ENCODE results near the gene NSG1.

NSG1 gene

GRCh38 chr4:4433941-4434340 lies 47.0 kb downstream of the NSG1 start:
- Histone ChIP-seq H3K27ac (replicated peaks) (no peak overlapping the region), H3K27me3 (ENCODE audit: insufficient read depth, poor library complexity, severe bottlenecking) (no peaks in the 10 kb centered on the region), H3K4me3 (replicated peaks; ENCODE audit: insufficient read depth, low read length) (no peak overlapping the region)
- TF ChIP-seq REST (IDR thresholded peaks at IDR 0.05; ENCODE audit: insufficient replicate concordance, low read depth) (no peak), SPI1 (IDR thresholded peaks at IDR 0.05; ENCODE audit: borderline replicate concordance, low read depth) (no peak), GABPA (IDR thresholded peaks at IDR 0.05; ENCODE audit: low read depth) (no peak), CTCF (IDR thresholded peaks at IDR 0.05; ENCODE audit: insufficient read depth, low read length) (no peak)
- DNase-seq (ENCODE audit: low read depth in 1 of 2, low spot score in 1 of 2) = no peak

- Histone ChIP-seq H3K4me3 (replicated peaks; ENCODE audit: insufficient read depth, low read length) (no peak overlapping the region), H3K27ac (replicated peaks) (no peak overlapping the region), H3K27me3 (ENCODE audit: insufficient read depth, poor library complexity, severe bottlenecking) (no peaks in the 10 kb centered on the region)
- no peak for DNase-seq (ENCODE audit: low read depth in 1 of 2, low spot score in 1 of 2)
- no peak for TF ChIP-seq REST (IDR thresholded peaks at IDR 0.05; ENCODE audit: insufficient replicate concordance, low read depth)
- no peak for TF ChIP-seq GABPA (IDR thresholded peaks at IDR 0.05; ENCODE audit: low read depth)
- no peak for TF ChIP-seq POLR2AphosphoS5 (IDR thresholded peaks at IDR 0.05; ENCODE audit: low read depth)
- no peak for TF ChIP-seq CTCF (IDR thresholded peaks at IDR 0.05; ENCODE audit: insufficient read depth, low read length)
- TF ChIP-seq SPI1 (IDR thresholded peaks at IDR 0.05; ENCODE audit: borderline replicate concordance, low read depth) = no peak
These were observed 49.4 kb downstream of the NSG1 start for GRCh38 chr4:4436244-4436823.

GRCh38 chr4:4437798-4438470 lies 51.0 kb downstream of the NSG1 start:
- no peak overlapping the region for H3K4me3 ChIP-seq (replicated peaks; ENCODE audit: insufficient read depth, low read length)
- no peak overlapping the region for H3K27ac ChIP-seq (replicated peaks)
- DNase-seq (ENCODE audit: low read depth in 1 of 2, low spot score in 1 of 2) = no peak
- H3K27me3 ChIP-seq (ENCODE audit: insufficient read depth, poor library complexity, severe bottlenecking) = no peaks in the 10 kb centered on the region
- TF ChIP-seq REST (IDR thresholded peaks at IDR 0.05; ENCODE audit: insufficient replicate concordance, low read depth) = no peak
- TF ChIP-seq CTCF (IDR thresholded peaks at IDR 0.05; ENCODE audit: insufficient read depth, low read length) = no peak
- TF ChIP-seq POLR2AphosphoS5 (IDR thresholded peaks at IDR 0.05; ENCODE audit: low read depth) = no peak
- no peak for TF ChIP-seq SPI1 (IDR thresholded peaks at IDR 0.05; ENCODE audit: borderline replicate concordance, low read depth)
- TF ChIP-seq GABPA (IDR thresholded peaks at IDR 0.05; ENCODE audit: low read depth) = no peak
